Esophagus squamous epithelium (tissue), 5 donors: ENCODE data around the gene STX3. TPM values are rescaled to one million over a fixed set of nuclear protein-coding genes. Genes with fewer than 3 reads are reported as not detected.

Source experiments
- DNase-seq: peaks from one replicate; lab custom pipeline; 2025; lab: John Stamatoyannopoulos, UW
- H3K27ac ChIP-seq, 4 donors: fragments of 200-600 bp; sonication (generic); one replicate each; pipeline ENCODE4 v1.5.1; 2016 to 2019; ENCODE audit warnings: mild to moderate bottlenecking in 1 of 4
- H3K27me3 ChIP-seq, 4 donors: fragments of 200-600 bp; sonication (generic); 1 replicate in 3 of 4; 2 replicates in 1 of 4; pipeline versions ENCODE4 v1.5.1 to v1.6.0; 2017 to 2021; ENCODE audit warnings: antibody characterized with exemption in 1 of 4
- H3K36me3 ChIP-seq, 3 donors: fragments of 200-600 bp; sonication (generic); one replicate each; pipeline ENCODE4 v1.5.1; 2016 to 2019
- H3K4me1 ChIP-seq, 3 donors: fragments of 200-600 bp; sonication (generic); one replicate each; pipeline ENCODE4 v1.5.1; 2017 to 2019
- H3K4me3 ChIP-seq, 4 donors: fragments of 200-600 bp; sonication (generic); 1 replicate in 3 of 4; 2 replicates in 1 of 4; pipeline ENCODE4 v1.5.1; 2016 to 2019; ENCODE audit warnings: mild to moderate bottlenecking in 2 of 4, moderate library complexity in 1 of 4
- H3K9me3 ChIP-seq, 3 donors: fragments of 200-600 bp; sonication (generic); one replicate each; pipeline ENCODE4 v1.5.1; 2016 to 2019
- CTCF ChIP-seq, 6 experiments: fragments of 450-650 bp in 4 of 6; fragments of 200-600 bp in 2 of 6; sonication (generic) in 2 of 6; IDR thresholded peaks; one replicate each; pipeline ENCODE4 v1.5.1; 2016 to 2019; ENCODE audit warnings: antibody characterized with exemption in 6 of 6, mild to moderate bottlenecking in 4 of 6, moderate library complexity in 4 of 6
- POLR2A ChIP-seq, 4 donors: fragments of 450-650 bp; IDR thresholded peaks; one replicate each; pipeline ENCODE4 v1.6.1; 2017; ENCODE audit warnings: antibody characterized with exemption in 4 of 4, mild to moderate bottlenecking in 4 of 4, moderate library complexity in 3 of 4
- WGBS, 2 donors: methylation state at CpG; one replicate each; pipeline ENCODE4 v1.1.5; 2018; 5-methylcytosine and 5-hydroxymethylcytosine counted together
- intact Hi-C: fragments of 100-400 bp; cut with DNase I; formaldehyde crosslinking; loops from one replicate; pipeline ENCODE4 v1.15.0; 2022
- total RNA-seq, 4 donors: library from RNA; depleted of rRNA; stranded (reverse); fragments of >200 nt; gene quantifications; one replicate each; pipeline ENCODE4 v1.1.0, GENCODE V29; 2016
- donor health status: DM: yes; HTN: yes; CAD: no.

Gene STX3
- total RNA-seq, 4 donors from 2014 or later: 12.9 to 25.6 (median 19.3) TPM

- WGBS, 2 donors: 82 to 85% methylated on average over 2 of the region's 2 CpGs
- TF ChIP-seq POLR2A (IDR thresholded peaks at IDR 0.05) (no peak), CTCF (IDR thresholded peaks at IDR 0.05) (no peak)
- no peaks in the 10 kb centered on the region for H3K9me3 ChIP-seq
- H3K27ac ChIP-seq: no peak overlapping the region
- H3K27me3 ChIP-seq: peaks cover 0 to 3% (median 0%) of the 10 kb centered on the region in 4 donors
- DNase-seq: no peak
- H3K36me3 ChIP-seq: no peaks in the 10 kb centered on the region
- H3K4me1 ChIP-seq: no peaks in the 10 kb centered on the region
- no peak overlapping the region for H3K4me3 ChIP-seq
- intact Hi-C loops: no loop called here
Observed at GRCh38 chr11:59746111-59746510, 9.1 kb upstream of the STX3 start.

GRCh38 chr11:59753650-59754493 lies 1.3 kb upstream of the STX3 start:
- DNase-seq: peak; percentile 30
- peaks cover 5 to 38% (median 11%) of the 10 kb centered on the region in 3 donors for H3K4me1 ChIP-seq
- H3K4me3 ChIP-seq: peak overlapping the region; percentile 65 to 98 (median 86)
- intact Hi-C loops: loop anchor here (5.0 kb wide), 1 partner anchor 48 kb away; no protein-coding TSS in a partner anchor
- TF ChIP-seq CTCF (IDR thresholded peaks at IDR 0.05): peak; percentile 89 to 98 (median 94)
- TF ChIP-seq POLR2A (IDR thresholded peaks at IDR 0.05): no peak
- 22 to 27% methylated on average over 34 to 39 of the region's 47 CpGs for WGBS, 2 donors
- peak overlapping the region; percentile 95 to 98 (median 95) for H3K27ac ChIP-seq
- H3K36me3 ChIP-seq: no peaks in the 10 kb centered on the region
- no peaks in the 10 kb centered on the region for H3K27me3 ChIP-seq
- no peaks in the 10 kb centered on the region for H3K9me3 ChIP-seq

GRCh38 chr11:59754494-59754858 lies 700 bp upstream of the STX3 start:
- peaks cover 5 to 38% (median 11%) of the 10 kb centered on the region in 3 donors for H3K4me1 ChIP-seq
- H3K27ac ChIP-seq: peak overlapping the region; percentile 95 to 98 (median 95)
- no peaks in the 10 kb centered on the region for H3K27me3 ChIP-seq
- no peaks in the 10 kb centered on the region for H3K36me3 ChIP-seq
- DNase-seq: no peak
- peak overlapping the region; percentile 65 to 98 (median 86) for H3K4me3 ChIP-seq
- intact Hi-C loops: loop anchor here (5.0 kb wide), 1 partner anchor 48 kb away; no protein-coding TSS in a partner anchor
- no peaks in the 10 kb centered on the region for H3K9me3 ChIP-seq
- WGBS, 2 donors: 0 to 1% methylated on average over 15 to 17 of the region's 20 CpGs
- no peak for TF ChIP-seq CTCF (IDR thresholded peaks at IDR 0.05)
- TF ChIP-seq POLR2A (IDR thresholded peaks at IDR 0.05): no peak

GRCh38 chr11:59755701-59756557 lies 753 bp downstream of the STX3 start:
- Histone ChIP-seq H3K27ac (peak overlapping the region; percentile 95 to 98 (median 95)), H3K36me3 (peaks cover 0 to 2% (median 0%) of the 10 kb centered on the region in 3 donors), H3K27me3 (no peaks in the 10 kb centered on the region), H3K9me3 (no peaks in the 10 kb centered on the region), H3K4me3 (peak overlapping the region; percentile 65 to 98 (median 86)), H3K4me1 (peaks cover 5 to 38% (median 11%) of the 10 kb centered on the region in 3 donors)
- no peak for DNase-seq
- TF ChIP-seq POLR2A (IDR thresholded peaks at IDR 0.05): no peak
- no peak for TF ChIP-seq CTCF (IDR thresholded peaks at IDR 0.05)
- intact Hi-C loops: no loop called here
- WGBS, 2 donors: 4 to 13% methylated on average over 9 to 12 of the region's 23 CpGs
